GM21447 (cell line): ENCODE results near the gene PKP3.
"Not testable (repeated sequence)": the region's sequence is repeated elsewhere in the genome, so short reads cannot be mapped to it uniquely, and the experiment has no call there.

Experiments
- ATAC-seq: cut with Tn5 transposase; IDR thresholded peaks from one replicate; pipeline ENCODE4 v1.9.1; 2021; ENCODE audit not compliant: unreplicated experiment

Gene PKP3

DNA sequence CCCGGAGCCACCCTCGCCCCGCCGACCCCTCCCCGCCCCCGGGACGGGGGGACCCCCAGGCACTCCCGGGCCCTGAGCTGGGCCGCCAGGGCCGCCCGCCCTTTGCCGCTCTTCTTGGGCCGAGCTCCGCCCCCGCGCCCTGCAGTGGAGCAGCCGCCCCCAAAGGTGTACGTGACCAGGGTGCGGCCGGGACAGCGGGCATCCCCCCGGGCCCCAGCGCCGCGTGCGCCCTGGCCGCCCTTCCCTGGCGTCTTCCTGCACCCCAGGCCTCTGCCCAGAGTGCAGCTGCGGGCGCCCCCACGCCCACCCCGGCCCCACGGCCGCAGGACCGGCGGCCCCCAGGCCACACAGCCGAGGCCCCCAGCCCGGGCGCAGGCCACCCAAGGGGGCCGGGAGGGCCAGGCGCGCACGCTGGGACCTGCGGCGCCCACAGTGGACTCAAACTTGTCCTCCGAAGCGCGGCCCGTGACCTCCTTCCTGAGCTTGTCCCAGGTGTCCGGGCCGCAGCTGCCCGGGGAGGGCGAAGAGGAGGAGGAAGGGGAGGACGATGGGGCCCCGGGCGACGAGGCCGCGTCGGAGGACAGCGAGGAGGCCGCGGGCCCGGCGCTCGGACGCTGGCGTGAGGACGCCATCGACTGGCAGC is 17.4 kb upstream of the PKP3 start:
- no peak for ATAC-seq

DNA sequence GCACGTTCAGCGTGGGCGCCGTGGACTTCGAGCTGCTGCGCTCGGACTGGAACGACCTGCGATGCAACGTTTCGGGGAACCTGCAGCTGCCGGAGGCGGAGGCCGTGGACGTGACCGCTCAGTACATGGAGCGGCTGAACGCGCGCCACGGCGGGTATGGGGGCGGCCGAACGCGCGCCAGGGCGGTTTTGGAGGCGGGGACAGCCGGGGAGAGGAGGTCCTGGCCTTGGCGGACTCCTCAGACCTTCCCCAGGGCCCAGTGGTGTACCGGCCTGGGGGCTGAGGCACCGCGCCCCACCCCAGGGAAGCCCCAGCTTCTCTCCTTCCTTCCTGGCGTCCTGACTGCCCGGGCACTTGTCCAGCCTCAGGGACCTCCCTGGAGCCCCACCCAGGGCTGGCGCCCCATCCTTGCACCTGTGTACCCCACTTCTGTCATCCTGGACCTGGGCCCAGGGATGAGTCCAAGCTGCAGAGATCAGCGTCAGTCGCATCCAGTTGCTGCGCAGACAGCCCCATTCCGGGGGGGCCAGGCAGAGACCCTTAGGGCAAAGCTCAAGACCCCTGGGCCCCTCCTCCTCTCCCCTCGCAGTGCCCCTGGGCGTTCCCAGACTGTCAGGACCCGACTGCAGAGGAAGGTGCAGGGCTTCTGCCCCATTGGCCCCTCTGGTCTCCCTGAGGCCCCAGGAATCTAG is 16.7 kb upstream of the PKP3 start:
- no peak for ATAC-seq

DNA sequence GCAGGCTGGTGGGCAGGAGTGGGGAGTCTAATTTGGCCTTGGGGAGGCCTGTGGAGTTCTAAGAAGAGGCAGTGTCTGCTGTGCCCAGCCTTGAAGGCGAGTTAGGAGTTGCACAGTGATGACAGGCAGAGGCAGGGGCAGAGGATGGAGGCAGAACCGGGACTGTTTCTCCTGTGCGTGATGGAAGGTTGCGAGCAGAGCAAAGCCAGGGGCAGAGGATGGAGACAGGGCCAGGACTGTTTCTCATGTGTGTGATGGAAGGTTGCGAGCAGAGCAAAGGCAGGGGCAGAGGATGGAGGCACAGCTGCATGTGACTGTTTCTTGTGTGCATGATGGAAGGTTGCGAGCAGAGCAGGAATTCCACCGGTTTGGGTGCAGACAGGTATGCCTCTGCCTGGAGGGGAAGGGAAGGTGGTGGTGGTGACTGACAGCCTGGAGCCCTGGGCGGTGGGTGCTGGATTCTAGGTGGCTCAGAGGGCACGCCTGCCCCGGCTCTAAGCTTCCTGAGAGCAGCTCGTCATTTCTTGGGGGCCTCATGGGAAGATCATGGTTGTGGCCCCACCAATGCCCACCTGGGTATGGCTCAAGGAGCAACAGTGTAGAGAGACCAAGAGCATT is 16.0 kb upstream of the PKP3 start:
- no peak for ATAC-seq

DNA sequence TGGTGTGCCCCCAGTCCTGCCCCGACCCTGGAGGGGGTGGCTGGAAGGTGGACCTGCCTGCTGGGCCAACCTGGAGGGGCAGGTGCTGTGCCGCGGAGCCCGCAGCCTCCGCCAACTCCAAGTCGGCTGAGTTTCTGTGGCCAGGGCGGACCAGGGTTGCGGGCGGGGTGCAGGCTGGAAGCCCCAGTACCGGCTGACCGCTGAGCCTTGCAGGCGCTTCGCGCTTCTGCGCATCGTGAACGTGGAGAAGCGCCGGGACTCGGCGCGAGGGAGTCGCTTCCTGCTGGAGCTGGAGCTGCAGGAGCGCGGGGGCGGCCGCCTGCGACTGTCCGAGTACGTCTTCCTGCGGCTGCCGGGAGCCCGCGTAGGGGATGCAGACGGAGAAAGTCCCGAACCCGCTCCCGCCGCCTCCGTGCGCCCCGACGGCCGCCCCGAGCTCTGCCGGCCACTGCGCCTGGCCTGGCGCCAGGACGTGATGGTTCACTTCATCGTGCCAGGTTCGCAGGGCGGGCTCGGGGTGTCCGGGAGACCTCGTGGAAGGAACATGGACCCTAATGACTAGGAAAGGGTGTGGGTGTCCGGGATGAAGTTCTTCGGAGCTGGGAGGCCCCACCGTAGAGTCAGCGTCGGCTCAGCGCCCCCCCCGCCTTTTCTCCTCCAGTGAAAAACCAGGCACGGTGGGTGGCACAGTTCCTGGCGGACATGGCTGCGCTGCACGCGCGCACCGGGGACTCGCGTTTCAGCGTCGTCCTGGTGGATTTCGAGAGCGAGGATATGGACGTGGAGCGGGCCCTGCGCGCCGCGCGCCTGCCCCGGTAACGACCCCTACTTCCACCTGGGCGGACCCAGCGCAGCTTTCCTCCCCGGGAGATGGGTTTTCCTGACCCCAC is 14.6 kb upstream of the PKP3 start:
- no peak for ATAC-seq

DNA sequence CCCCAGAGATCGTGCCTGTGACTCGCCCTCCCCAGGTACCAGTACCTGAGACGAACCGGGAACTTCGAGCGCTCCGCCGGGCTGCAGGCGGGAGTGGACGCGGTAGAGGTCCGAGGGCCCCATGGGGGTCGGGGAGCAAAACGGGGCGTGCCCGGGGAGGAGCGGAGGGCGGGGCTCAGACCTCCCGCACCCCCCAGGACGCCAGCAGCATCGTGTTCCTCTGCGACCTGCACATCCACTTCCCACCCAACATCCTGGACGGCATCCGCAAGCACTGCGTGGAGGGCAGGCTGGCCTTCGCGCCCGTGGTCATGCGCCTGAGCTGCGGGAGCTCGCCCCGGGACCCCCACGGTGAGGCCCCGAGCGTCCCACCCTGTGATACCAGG is 13.9 kb upstream of the PKP3 start:
- ATAC-seq, result no peak

DNA sequence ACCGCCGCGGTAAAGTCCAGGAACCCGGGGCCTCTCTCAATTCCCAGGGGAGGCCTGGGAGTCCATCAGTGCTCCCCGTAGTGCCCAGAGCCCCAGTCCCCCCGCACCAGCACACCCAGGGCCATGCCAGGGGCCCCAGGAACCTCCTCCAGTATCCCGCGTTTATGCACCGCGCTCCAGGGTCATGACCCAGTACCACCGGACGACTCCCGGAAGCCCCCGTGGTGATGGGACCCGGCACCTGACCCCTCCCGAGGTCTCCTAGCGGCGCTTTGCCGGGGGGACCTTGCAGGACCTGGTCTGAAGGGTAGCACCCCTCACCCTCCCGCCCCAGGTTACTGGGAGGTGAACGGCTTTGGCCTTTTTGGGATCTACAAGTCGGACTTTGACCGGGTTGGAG is 13.5 kb upstream of the PKP3 start:
- ATAC-seq, result no peak

DNA sequence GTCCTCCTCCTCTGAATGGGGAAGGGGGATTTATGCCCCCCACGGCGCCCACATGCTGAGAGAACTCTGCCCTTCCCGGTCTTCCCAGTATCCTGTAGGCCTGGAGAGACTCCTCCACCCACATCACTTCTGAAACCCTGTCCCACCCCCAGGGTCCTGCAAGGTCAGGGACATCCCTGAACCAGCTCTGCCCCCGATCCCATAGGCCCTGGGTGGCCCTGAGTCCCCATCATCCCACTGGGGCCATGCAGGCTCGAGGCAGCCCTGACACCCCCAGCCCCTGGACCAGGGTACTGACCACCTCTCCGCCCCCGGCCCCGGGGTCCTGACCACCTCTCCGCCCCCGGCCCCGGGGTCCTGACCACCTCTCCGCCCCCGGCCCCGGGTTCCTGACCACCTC is 13.0 kb upstream of the PKP3 start:
- ATAC-seq, result no peak

DNA sequence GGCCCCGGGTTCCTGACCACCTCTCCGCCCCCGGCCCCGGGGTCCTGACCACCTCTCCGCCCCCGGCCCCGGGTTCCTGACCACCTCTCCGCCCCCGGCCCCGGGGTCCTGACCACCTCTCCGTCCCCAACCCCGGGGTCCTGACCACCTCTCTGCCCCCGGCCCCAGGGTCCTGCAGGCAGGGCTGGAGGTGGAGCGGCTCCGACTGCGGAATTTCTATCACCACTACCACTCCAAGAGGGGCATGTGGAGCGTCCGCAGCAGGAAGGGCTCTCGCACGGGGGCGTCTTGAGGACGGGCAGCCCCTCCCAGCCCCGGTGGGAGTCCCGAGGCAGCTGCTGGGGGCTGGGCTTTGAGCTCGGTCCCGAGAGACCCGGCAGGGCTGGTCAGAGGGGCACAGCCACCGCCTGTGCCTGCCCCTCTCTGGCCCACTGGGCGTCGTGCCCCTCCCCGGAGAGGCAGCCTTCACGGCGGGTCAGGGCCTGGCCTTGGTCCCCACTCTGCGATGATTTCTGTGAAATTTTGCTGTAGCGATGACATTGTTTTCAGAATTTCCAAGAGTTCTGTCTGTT is 12.4 kb upstream of the PKP3 start:
- ATAC-seq, result no peak

DNA sequence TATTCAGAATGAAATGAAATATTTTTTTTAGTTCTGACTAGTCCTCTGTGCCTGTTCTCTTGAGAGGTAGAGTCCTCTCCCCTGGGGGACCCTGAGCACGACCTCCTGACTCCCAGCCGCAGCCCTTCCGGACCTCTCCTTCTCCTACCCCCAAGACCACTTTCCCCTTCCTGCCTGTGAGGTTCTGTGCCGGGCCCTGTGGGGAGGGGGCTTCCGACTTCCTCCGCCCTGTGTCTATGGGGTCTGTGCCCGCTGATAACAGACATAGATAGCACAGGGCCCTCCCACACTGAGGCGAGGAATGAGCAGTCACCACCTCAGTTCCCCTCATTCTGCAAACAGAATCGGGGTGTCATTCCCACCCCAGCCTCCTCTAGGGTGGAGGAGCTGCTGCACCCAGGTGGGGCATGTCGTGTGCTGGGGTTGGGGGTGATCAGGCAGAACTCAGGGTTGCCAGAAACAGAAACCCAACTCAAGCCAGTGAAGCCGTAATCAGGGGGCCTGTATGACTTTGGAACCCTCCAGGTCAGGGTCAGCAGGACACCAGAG is 11.9 kb upstream of the PKP3 start:
- no peak for ATAC-seq

DNA sequence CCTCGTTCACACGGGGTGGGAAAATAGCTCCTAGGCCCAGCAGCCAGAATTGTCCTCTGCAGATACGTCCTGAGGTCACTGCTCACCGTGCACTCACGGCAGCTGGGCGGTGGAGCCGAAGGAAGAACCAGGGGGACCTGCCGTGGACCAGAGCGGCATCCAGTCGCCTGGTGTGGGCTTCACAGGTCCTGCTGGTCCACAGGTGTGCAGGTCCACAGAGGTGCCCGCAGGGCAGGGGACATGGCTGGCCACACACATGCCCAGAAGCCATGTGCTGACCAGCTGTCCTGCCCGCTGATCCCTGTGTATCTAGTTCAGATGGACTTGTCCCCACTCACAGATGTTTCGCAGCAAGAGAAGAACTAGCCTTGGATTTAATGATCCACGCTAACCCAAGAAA is 10.6 kb upstream of the PKP3 start:
- ATAC-seq, result no peak

DNA sequence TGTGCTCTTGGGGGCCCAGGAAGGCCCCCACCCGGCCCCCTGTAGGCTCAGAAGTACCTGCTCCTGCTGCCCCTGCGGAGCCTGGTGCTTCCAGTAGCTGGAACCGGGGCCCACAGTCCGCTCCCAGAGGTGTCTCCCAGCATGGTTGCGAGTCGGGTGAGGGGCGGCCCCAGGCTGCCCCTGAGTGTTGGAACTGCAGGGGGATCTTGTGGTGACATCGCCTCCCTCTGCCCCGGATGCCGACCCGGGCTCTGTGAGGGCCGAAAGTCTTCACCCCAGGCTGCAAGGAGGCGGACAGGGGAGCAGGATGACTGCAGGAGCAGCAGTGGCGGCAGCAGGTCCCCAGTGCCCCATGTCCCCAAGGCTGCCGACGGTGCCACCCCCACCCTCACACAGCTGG is 9.5 kb upstream of the PKP3 start:
- no peak for ATAC-seq

DNA sequence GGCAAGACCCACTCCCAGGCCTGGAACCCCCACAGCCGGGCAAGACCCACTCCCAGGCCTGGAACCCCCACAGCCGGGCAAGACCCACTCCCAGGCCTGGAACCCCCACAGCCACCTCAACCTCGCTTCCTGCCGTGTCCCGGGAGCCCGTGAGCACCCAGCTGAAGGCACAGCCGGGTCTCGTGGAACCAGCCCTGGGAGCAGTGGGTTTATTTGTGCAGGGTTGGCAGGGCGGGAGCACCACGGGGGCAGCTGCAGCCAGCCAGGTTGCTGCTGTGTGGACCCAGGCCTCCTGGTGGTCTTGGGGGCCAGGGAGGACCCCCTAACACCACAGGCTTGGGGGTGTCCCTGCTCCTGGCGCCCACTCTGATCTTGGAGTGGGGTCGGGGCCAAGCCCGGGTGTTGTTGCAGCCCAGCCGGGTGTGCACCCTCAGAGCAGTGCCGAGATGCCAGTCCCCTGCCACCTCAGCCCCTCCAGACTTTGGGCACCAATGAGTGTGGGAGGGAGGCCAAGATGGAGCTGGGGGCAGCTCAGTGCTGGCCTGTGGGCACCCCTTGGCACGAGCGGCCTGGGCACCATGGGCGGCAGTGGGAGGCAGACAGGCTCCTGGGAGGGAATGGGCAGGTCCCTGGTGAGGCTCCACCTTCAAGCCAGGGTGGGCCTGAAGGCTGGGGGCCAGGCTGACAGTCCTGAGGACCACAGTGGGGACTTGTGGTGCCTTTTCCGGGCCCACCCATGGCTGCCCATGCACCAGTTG is 8.2 kb upstream of the PKP3 start:
- no peak for ATAC-seq

DNA sequence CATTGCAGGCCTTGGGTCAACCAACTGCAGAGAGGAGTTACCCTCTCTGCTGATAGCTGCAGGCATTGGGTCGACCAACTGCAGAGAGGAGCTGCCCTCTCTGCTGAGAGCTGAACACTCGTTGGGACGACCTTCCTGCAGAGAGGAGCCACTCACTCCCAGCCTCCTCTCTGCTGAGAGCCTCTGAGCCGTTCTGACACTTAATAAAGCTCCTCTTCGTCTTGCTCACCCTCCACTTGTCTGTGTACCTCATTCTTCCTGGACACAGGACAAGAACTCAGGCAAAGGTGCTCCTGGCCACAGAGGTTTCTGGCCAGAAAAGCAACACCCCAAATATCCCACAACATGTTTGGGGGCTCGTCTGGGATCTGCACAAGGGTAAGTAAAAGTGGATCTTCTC is 7.5 kb upstream of the PKP3 start:
- ATAC-seq, result no peak

DNA sequence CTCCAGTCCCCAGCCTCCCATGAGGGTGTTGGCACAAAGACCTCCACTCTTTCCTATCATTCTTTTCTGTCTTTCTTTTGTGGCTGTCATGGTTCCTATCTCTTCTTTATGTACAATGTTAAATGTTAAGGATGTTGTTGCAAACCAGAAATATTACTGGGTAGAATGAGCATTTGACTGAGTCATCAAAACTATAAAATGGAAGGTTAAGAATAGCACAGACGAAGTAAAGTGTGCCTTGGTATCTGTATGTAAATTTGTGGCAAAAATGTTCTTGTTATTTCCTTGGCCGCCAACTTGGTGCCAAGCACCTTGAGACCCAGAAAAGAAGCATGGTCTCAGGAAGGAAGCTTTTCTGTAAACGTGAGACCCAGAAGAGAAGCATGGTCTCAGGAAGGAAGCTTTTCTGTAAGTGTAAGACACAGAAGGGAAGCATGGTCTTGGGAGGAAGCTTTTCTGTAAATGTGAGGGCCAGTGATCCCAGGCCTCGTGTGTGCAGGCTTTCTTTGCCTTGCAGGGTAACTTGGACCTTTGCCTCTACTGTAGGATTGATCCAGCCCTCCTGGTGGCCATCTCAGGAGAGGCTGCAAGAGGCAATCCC is 6.7 kb upstream of the PKP3 start:
- no peak for ATAC-seq

DNA sequence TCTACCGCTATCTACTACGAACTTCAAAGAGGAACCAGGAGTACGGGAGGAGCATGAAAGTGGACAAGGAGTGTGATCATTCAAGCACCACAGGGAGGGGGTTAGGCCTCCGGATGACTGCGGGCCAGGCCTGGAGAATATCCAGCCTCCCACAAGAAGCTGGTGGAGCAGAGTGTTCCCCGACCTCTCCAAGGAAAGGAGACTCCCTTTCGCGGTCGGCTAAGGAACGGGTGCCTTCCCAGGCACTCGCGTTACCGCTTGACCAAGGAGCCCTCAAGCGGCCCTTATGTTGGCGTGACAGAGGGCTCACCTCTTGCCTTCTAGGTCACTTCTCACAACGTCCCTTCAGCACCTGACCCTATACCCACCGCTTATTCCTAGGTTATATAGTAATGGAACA is 4.6 kb upstream of the PKP3 start:
- not testable (repeated sequence) for ATAC-seq

DNA sequence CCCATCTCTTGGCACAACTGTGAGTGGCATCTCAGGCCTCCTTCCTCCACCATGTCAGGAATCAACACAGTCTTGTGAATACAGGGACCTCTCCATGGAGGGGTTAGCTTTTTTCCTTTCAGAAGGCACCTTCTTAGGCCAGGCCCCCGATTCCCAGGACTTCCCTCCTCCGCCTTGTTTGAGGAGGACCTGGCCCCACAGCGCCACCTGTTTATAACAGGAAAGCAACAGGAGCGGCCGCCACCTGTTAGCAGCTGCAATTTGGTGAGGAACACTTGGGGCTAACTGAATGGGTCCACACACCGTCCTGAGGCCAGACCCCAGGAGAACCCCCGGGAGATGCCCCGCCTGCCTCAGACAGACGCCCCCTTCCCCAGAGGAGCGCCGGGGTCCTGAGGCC is 3.8 kb upstream of the PKP3 start:
- ATAC-seq, result no peak

DNA sequence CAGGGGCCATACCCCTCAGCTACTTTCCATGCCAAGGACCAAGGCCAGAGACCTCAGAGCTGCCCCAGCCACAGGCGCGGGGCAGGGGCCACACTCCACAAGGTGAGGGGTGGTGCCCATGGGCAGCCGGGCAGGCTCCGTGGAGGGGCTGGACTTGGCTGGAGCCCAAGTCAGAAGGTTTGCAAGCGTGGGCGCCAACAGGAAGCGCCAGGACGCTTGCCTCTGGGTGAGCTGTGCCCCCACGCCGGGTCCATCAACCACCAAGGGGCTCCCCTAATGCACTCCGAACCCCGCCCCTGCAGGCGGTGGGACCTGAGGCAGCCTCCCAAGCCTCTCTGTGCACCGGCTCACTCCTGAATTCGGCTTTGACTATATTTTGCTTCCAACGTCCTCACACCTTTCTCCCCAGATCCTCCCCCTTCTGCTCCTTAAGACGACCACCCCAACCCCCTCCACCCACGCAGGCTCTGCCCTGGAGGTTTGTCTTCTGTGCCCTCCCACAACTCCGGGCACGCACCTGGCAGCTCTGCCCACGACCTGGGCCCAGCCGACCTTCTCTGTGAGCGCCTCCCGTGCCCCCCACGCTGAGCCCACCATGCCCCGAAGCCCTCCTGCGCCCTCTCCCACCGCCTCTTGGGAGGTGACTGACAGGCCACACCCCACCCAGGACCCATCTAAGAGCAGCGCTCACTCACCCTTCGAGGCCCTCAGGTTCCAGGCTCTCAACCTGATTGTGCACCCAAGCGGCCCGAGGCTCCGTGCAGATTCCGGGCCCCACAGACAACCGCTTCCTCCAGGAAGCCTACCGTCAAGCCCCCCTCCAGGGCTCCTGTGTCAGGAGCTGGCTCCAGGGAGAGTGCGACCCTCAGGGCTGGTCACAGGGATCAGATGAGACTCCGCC is 2.6 kb upstream of the PKP3 start:
- ATAC-seq, result no peak

DNA sequence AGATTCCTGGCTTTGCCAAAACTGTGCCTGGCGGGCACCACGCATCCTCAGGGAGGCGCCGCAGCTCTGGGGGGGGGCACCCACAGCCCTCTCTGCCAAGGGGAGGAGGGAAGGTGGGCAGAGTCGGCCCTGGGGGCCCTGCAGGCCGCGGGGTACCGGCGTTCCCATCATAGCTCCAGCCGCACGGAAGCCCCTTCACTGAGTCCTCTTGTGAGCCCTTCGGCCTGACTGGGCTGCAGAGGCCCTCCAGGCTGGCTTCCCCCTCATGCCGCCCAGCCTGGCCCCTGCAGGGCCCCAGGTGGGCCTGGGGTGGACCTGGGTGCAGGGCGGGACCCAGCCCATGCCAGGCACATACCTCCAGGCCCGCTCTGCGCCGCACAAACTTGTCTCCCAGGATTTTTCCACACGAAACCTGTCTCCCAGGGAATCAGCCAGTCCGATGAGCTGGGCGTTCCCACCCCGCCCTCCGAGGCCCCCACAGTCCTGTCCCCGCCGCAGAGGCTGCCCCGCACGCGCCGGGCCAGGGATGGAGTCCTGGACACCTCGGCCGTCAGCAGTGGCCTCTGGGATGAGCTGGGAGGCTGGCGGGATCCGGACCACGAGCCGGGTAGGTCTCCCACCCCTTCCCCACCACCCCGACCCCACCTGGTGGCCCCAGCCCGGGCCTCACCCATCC is 1.8 kb upstream of the PKP3 start:
- ATAC-seq, result no peak
